Activated CD4-positive, alpha-beta T cell treated with anti-CD3 and anti-CD28 coated beads for 36 hours (primary cell): ENCODE results near the gene PAK5. TPM values are rescaled to one million over a fixed set of nuclear protein-coding genes. Genes with fewer than 3 reads are reported as not detected.

Experiments
- ATAC-seq: fragments of 200-7000 bp; cut with Tn5 transposase; one replicate; pipeline ENCODE4 v1.10.0; 2021; ENCODE audit warnings: mild to moderate bottlenecking, moderate library complexity
- CTCF ChIA-PET: fragments of 350-600 bp; sonication (Branson Sonifier 250); formaldehyde crosslinking; loops from one replicate; lab custom pipeline; 2021; ENCODE audit warnings: antibody characterized with exemption; lab: Charles Lee
- POLR2A ChIA-PET: fragments of 350-600 bp; sonication (Branson Sonifier 250); formaldehyde crosslinking; loops from one replicate; lab custom pipeline; 2021; ENCODE audit warnings: antibody characterized with exemption, inconsistent platforms; lab: Charles Lee
- DNase-seq: peaks from one replicate; pipeline ENCODE4 v3.0.0-alpha.2; 2020
- H3K27ac Mint-ChIP-seq: one replicate; pipeline ENCODE4 v1.8.0; 2021; ENCODE audit warnings: mixed read lengths
- H3K27me3 Mint-ChIP-seq: one replicate; pipeline ENCODE4 v1.8.0; 2021; ENCODE audit warnings: mixed read lengths
- H3K36me3 Mint-ChIP-seq: one replicate; pipeline ENCODE4 v1.8.0; 2021; ENCODE audit warnings: low read depth, mixed read lengths
- H3K4me1 Mint-ChIP-seq: one replicate; pipeline ENCODE4 v1.8.0; 2021; ENCODE audit warnings: mixed read lengths
- H3K4me3 Mint-ChIP-seq: one replicate; pipeline ENCODE4 v1.8.0; 2021; ENCODE audit warnings: mild to moderate bottlenecking, moderate library complexity, mixed read lengths
- H3K9me3 Mint-ChIP-seq: one replicate; pipeline ENCODE4 v1.8.0; 2021; ENCODE audit warnings: low read depth, mixed read lengths
- intact Hi-C, 2 experiments: fragments of 100-400 bp; cut with DNase I in 1 of 2; cut with micrococcal nuclease in 1 of 2; formaldehyde crosslinking; loops; one replicate each; pipeline versions ENCODE4 v1.14.2 to v1.15.1; 2022 to 2024; cut with DNase I, micrococcal nuclease
- total RNA-seq, 2 experiments: library from RNA; stranded (reverse); gene quantifications; one replicate each; pipeline ENCODE4 v1.2.3, GENCODE V29; 2021

PAK5 gene
- total RNA-seq, 2 experiments from 2014 or later: not detected

- no peak overlapping the region for H3K27ac Mint-ChIP-seq
- intact Hi-C loops: no loop called here
- H3K36me3 Mint-ChIP-seq: no peaks in the 10 kb centered on the region
- H3K9me3 Mint-ChIP-seq: no peaks in the 10 kb centered on the region
- H3K4me1 Mint-ChIP-seq: no peaks in the 10 kb centered on the region
- ChIA-PET CTCF (no interaction called here), POLR2A (no interaction called here)
- no peak for DNase-seq
- ATAC-seq: no peak
- H3K27me3 Mint-ChIP-seq: no peaks in the 10 kb centered on the region
- no peak overlapping the region for H3K4me3 Mint-ChIP-seq
These were observed 205.9 kb downstream of the PAK5 start for GRCh38 chr20:9632991-9633390.

- intact Hi-C loops: no loop called here
- CTCF ChIA-PET: interaction anchor here (0.7 kb wide), 1 partner anchor 1634 kb away, joined by 3 read pairs; no protein-coding TSS in a partner anchor
- H3K27ac Mint-ChIP-seq: no peak overlapping the region
- H3K4me1 Mint-ChIP-seq: no peaks in the 10 kb centered on the region
- POLR2A ChIA-PET: no interaction called here
- H3K4me3 Mint-ChIP-seq: no peak overlapping the region
- H3K36me3 Mint-ChIP-seq: no peaks in the 10 kb centered on the region
- H3K9me3 Mint-ChIP-seq: no peaks in the 10 kb centered on the region
- ATAC-seq: no peak
- no peaks in the 10 kb centered on the region for H3K27me3 Mint-ChIP-seq
- DNase-seq: no peak
These were observed 206.6 kb downstream of the PAK5 start for GRCh38 chr20:9632265-9632664.

- DNase-seq (no peak), ATAC-seq (no peak)
- Mint-ChIP-seq H3K9me3 (no peaks in the 10 kb centered on the region), H3K27me3 (no peaks in the 10 kb centered on the region), H3K36me3 (no peaks in the 10 kb centered on the region), H3K27ac (no peak overlapping the region), H3K4me1 (no peaks in the 10 kb centered on the region), H3K4me3 (no peak overlapping the region)
- intact Hi-C loops: no loop called here
- CTCF ChIA-PET: no interaction called here
- POLR2A ChIA-PET: no interaction called here
These were observed 208.3 kb downstream of the PAK5 start for GRCh38 chr20:9630554-9630953.

GRCh38 chr20:9629831-9630230, 209.0 kb downstream of the PAK5 start:
- no peak overlapping the region for H3K27ac Mint-ChIP-seq
- intact Hi-C loops: no loop called here
- H3K27me3 Mint-ChIP-seq: no peaks in the 10 kb centered on the region
- ChIA-PET POLR2A (no interaction called here), CTCF (no interaction called here)
- ATAC-seq: no peak
- H3K9me3 Mint-ChIP-seq: no peaks in the 10 kb centered on the region
- H3K4me3 Mint-ChIP-seq: no peak overlapping the region
- no peak for DNase-seq
- no peaks in the 10 kb centered on the region for H3K36me3 Mint-ChIP-seq
- H3K4me1 Mint-ChIP-seq: no peaks in the 10 kb centered on the region

GRCh38 chr20:9628589-9628988, 210.3 kb downstream of the PAK5 start:
- no peak for ATAC-seq
- ChIA-PET CTCF (no interaction called here), POLR2A (no interaction called here)
- no peaks in the 10 kb centered on the region for H3K4me1 Mint-ChIP-seq
- no peaks in the 10 kb centered on the region for H3K27me3 Mint-ChIP-seq
- DNase-seq: no peak
- no peaks in the 10 kb centered on the region for H3K36me3 Mint-ChIP-seq
- no peak overlapping the region for H3K27ac Mint-ChIP-seq
- intact Hi-C loops: no loop called here
- no peak overlapping the region for H3K4me3 Mint-ChIP-seq
- no peaks in the 10 kb centered on the region for H3K9me3 Mint-ChIP-seq

GRCh38 chr20:9628141-9628540, 210.7 kb downstream of the PAK5 start:
- intact Hi-C loops: no loop called here
- Mint-ChIP-seq H3K27ac (no peak overlapping the region), H3K36me3 (no peaks in the 10 kb centered on the region), H3K9me3 (no peaks in the 10 kb centered on the region), H3K27me3 (no peaks in the 10 kb centered on the region), H3K4me1 (no peaks in the 10 kb centered on the region), H3K4me3 (no peak overlapping the region)
- DNase-seq (no peak), ATAC-seq (no peak)
- POLR2A ChIA-PET: no interaction called here
- CTCF ChIA-PET: no interaction called here

GRCh38 chr20:9627219-9627618, 211.7 kb downstream of the PAK5 start:
- no peak overlapping the region for H3K27ac Mint-ChIP-seq
- no peaks in the 10 kb centered on the region for H3K9me3 Mint-ChIP-seq
- intact Hi-C loops: no loop called here
- no peaks in the 10 kb centered on the region for H3K4me1 Mint-ChIP-seq
- ATAC-seq (no peak), DNase-seq (no peak)
- no peaks in the 10 kb centered on the region for H3K36me3 Mint-ChIP-seq
- H3K4me3 Mint-ChIP-seq: no peak overlapping the region
- ChIA-PET POLR2A (no interaction called here), CTCF (interaction anchor here (0.6 kb wide), 1 partner anchor 297 kb away, joined by 5 read pairs; no protein-coding TSS in a partner anchor)
- H3K27me3 Mint-ChIP-seq: peaks cover 2% of the 10 kb centered on the region

GRCh38 chr20:9626357-9626756, 212.5 kb downstream of the PAK5 start:
- intact Hi-C loops: no loop called here
- Mint-ChIP-seq H3K36me3 (no peaks in the 10 kb centered on the region), H3K9me3 (no peaks in the 10 kb centered on the region), H3K4me1 (no peaks in the 10 kb centered on the region), H3K27ac (no peak overlapping the region), H3K4me3 (no peak overlapping the region), H3K27me3 (peaks cover 2% of the 10 kb centered on the region)
- ATAC-seq (no peak), DNase-seq (no peak)
- CTCF ChIA-PET: interaction anchor here (0.6 to 1.4 kb wide), 2 partner anchors 9 to 298 kb away, joined by 5 read pairs; no protein-coding TSS in a partner anchor
- POLR2A ChIA-PET: no interaction called here

- ATAC-seq: no peak
- CTCF ChIA-PET: interaction anchor here (0.6 to 3.7 kb wide), 16 partner anchors 8 to 1926 kb away, joined by 3 to 56 read pairs (median 4); no protein-coding TSS in a partner anchor
- Mint-ChIP-seq H3K4me1 (no peaks in the 10 kb centered on the region), H3K4me3 (no peak overlapping the region), H3K36me3 (no peaks in the 10 kb centered on the region), H3K27ac (no peak overlapping the region), H3K9me3 (no peaks in the 10 kb centered on the region), H3K27me3 (peaks cover 12% of the 10 kb centered on the region)
- POLR2A ChIA-PET: no interaction called here
- intact Hi-C loops: loop anchor here (1.0 to 10.0 kb wide), 5 partner anchors 295 to 1924 kb away; no protein-coding TSS in a partner anchor
- no peak for DNase-seq
These were observed 220.9 kb downstream of the PAK5 start for GRCh38 chr20:9617940-9618339.

GRCh38 chr20:9616833-9617461, 221.9 kb downstream of the PAK5 start:
- Mint-ChIP-seq H3K4me1 (no peaks in the 10 kb centered on the region), H3K27me3 (peaks cover 11% of the 10 kb centered on the region), H3K9me3 (no peaks in the 10 kb centered on the region), H3K4me3 (no peak overlapping the region), H3K27ac (no peak overlapping the region), H3K36me3 (no peaks in the 10 kb centered on the region)
- ChIA-PET POLR2A (interaction anchor here (0.5 kb wide), 1 partner anchor 1123 kb away, joined by 3 read pairs; no protein-coding TSS in a partner anchor), CTCF (interaction anchor here (0.6 to 3.7 kb wide), 21 partner anchors 9 to 1927 kb away, joined by 3 to 56 read pairs (median 4); no protein-coding TSS in a partner anchor)
- intact Hi-C loops: loop anchor here (1.0 to 10.0 kb wide), 5 partner anchors 296 to 1925 kb away; no protein-coding TSS in a partner anchor
- ATAC-seq (peak; percentile 68), DNase-seq (peak; percentile 76)

GRCh38 chr20:9616455-9616805, 222.4 kb downstream of the PAK5 start:
- POLR2A ChIA-PET: interaction anchor here (0.5 kb wide), 1 partner anchor 1123 kb away, joined by 3 read pairs; no protein-coding TSS in a partner anchor
- intact Hi-C loops: loop anchor here (5.0 to 10.0 kb wide), 4 partner anchors 361 to 1926 kb away; no protein-coding TSS in a partner anchor
- ATAC-seq (no peak), DNase-seq (no peak)
- no peaks in the 10 kb centered on the region for H3K4me1 Mint-ChIP-seq
- no peaks in the 10 kb centered on the region for H3K36me3 Mint-ChIP-seq
- no peaks in the 10 kb centered on the region for H3K9me3 Mint-ChIP-seq
- CTCF ChIA-PET: interaction anchor here (0.9 to 3.7 kb wide), 15 partner anchors 9 to 483 kb away, joined by 3 to 56 read pairs (median 5); no protein-coding TSS in a partner anchor
- peaks cover 11% of the 10 kb centered on the region for H3K27me3 Mint-ChIP-seq
- no peak overlapping the region for H3K27ac Mint-ChIP-seq
- H3K4me3 Mint-ChIP-seq: no peak overlapping the region
